Kasumi-1 (cell line): ENCODE results near the gene PDCD1.

Source experiments
- DNase-seq, 2 experiments: peaks; one replicate each; lab custom pipeline; 2025; lab: John Stamatoyannopoulos, UW

Gene PDCD1

DNA sequence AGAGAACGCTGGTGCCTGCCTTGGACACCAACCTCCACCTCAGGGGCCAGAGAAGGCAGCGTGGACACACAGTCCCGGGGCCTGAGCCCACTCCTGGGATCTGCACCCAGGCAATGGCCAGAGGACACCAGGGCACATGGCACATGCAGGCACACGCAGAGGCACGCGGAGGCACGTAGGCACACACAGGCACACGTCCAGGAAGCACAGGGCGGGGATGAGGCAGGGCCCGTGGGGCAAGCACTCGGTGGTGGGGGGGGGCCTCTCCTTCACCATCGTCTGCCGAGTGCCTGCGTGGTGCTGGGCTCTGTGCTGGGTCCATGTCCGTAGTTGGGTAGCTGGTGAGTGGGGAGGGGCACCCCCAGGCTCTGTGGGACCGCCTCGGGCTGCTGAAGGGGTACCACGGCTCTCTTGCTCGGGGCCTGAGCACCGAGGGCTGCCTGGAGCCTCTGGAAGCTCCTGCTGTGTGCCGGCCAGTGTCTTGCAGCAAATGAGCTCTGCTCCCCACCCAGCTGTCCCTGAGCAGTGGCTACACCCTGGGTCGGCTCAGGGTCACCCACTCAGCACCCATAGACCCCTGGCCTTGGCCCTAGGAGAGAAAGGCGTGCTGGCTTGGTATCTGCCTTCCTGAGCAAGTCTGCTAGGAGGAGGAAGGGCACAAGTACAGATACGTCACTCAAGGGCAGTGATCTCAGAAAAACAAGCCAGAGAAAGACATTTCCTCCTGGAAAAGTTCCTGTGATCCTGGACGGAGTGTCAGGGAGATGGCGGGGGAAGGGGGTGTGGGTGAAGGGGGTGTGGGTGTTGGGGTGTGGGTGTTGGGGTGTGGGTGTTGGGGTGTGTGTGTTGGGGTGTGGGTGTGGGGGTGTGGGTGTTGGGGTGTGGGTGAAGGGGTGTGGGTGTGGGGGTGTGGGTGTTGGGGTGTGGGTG lies 37.3 kb upstream of the PDCD1 start:
- DNase-seq, result no peak

DNA sequence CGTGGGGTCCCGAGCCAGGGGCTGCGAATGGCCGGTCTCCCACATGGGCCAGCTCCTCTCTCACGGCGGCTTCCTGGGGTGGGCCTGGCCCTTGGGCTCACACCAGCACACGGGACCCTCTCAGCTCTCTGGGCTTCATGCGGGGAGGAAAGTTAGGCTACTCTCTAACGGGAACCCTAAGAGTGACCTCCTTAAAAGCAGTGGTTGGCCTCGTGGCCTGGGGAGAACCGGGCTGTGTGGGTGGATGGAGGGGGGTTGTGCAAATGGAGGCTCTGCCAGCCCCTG lies 36.7 kb upstream of the PDCD1 start:
- no peak for DNase-seq

DNA sequence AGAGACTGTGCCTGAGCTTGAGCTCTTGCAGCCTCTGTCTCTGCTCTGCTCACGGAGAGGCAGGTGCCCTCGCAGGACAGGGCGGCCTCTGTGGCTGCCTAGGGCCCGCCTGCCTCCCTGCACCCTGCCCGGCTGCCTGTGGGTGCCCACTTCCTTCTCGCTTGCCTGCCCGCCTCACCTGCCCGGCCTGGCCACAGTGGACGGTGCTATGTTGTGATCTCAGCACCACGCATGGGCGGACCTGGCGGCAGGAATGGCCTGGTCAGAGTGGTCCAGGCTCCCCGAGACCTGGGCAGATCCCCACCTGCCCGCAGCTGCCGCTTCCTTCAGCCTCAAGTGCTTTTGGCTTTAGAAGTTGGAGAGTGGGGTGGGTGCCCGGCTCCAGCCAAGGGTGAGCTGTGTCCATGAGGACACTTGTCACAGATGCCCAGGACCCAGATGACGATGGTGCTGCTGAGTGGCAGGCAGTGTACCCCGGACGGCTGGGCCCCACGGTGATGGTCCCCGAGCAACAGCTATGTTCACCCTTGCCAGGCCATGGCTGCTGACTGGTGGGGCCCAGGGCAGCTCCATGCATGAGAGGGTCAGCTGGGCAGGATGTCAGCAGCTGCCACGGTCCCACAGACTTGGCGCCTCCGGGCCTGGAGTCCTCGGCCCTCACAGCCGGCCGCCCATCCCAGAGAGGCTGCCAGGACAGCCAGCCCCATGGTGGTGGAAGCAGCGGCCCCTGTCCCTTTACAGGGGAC lies 36.2 kb upstream of the PDCD1 start:
- DNase-seq, result no peak

DNA sequence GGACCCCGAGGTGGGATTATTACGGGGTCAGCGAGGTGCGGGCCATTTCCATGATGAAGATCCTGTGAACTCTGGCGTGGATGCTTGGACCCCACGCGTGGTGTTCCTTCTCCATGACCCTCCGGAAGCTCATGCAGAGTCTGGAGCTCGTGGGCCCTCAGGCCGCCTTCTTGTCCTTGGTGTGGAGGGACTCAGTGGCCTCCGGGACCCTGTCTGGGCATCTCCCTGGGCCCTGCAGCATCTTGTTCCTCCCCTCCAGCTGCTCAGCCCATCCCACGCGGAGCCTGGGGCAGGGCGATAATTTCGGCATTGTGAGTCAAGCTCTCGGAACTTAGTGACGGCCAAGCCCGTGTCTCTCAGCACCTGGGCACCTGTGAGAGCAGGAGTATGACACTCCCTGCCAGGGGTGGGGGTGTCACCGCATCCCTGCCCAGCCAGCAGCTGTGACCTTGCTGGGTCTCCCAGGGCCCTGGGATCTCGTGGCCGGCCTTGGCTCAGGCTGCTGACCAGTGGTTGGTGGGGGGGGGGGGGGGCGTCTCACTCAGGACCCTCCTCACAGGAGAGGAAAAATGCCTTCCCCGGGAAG lies 35.5 kb upstream of the PDCD1 start:
- DNase-seq, result no peak

DNA sequence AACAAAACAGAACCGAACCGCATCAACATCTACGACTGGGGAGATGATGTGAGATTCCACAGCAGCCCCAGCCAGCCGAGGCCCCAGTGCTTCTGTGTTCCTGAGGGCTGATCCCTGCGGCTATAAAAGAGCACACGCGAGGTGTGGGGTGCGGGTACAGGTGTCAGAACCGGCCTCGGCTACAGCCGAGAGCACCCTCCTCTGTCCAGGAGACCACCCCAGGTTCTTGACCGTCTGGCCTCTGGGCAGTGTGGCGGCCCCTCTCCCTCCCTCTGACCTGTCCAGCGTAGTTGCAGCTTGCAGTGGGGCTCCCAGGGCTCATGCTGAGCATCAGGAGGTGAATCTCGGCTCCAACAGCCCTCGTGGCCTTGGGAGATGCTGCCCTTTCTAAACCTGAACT lies 34.6 kb upstream of the PDCD1 start:
- DNase-seq, result no peak

DNA sequence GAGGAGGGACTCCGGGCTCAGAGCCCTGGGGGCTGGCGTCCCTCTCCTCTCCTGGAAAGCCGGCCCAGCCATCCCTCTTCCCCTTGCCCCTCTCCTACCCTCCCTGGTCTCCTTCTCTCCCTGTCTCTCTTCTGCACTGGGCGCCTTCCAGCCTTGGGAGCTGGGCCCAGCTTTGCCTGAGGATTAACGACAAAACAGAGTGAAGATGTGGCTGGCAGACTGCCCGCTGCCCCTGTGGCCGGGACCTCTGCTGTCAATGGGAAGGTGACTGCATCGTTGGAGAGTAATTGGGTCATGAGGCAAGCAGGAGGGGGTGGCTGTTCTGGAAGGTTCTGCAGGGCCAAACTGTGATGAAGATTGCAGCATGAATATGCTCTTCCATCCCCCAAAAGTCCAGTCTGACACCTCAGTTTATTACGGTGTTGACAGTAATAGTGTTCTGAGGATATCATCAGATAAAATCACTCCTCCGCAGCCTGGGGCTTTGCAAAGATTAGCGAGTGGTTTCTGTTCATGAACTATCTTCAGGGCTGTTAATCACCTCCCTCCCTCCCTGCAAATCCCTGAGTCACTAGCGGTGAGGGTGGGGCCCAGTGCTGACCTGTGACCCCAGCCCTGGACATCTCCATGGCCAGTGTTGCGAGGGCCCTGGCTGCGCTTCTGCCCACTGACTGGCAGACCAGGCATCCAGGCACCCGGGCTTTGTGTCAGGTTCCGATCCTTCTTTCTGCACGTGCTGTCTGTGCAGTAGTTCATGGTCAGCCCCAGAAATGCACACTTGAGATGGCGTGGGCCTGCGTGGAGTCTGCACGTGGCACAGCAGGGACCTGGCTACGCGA lies 33.8 kb upstream of the PDCD1 start:
- no peak for DNase-seq

DNA sequence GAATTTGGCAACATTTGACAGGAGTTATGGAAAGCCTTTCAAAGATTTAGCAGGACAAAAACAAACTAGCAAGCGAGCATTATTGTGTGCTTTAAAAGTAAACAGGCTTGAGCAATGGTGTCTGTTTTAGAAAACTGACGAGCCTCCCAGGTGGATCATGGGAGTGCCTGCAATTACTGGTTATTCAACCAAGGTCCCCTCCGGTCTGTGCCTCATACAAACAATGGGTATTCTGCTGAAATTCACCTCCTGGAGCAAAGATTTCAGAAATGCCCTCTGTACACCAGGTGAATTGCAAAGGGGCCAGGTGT lies 33.2 kb upstream of the PDCD1 start:
- DNase-seq, result no peak

DNA sequence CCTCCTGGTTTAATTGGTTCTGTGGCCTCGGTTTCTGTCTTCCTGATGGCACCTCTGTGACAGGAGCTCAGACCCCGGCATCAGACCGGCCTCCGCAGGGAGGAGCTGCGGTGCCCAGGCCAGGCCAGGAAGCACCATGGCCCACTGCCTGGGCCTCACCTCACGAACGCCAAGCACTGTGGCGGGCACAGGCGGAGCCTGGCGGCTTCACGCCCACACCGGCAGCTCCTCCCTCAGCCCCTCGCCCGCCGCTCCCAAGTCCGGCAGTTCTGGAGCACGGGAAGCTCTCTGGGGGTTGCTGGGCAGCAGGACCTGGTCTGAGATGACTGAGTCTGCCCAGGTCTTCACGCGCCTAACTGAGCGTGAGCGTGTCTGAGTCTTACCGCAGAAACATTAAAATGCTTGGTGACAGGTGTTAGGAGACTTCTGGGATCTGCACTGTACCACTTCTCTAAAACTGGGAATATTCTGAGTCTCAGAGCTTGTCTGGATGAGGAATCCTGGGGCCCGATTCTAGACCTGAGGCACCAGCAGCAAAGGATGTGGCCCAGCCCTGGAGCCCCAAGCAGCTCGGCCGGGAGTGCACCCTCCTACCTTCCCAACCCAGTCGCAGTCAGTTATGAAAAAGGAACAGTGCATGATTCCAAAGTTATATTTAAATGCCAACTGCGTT lies 32.8 kb upstream of the PDCD1 start:
- no peak for DNase-seq

DNA sequence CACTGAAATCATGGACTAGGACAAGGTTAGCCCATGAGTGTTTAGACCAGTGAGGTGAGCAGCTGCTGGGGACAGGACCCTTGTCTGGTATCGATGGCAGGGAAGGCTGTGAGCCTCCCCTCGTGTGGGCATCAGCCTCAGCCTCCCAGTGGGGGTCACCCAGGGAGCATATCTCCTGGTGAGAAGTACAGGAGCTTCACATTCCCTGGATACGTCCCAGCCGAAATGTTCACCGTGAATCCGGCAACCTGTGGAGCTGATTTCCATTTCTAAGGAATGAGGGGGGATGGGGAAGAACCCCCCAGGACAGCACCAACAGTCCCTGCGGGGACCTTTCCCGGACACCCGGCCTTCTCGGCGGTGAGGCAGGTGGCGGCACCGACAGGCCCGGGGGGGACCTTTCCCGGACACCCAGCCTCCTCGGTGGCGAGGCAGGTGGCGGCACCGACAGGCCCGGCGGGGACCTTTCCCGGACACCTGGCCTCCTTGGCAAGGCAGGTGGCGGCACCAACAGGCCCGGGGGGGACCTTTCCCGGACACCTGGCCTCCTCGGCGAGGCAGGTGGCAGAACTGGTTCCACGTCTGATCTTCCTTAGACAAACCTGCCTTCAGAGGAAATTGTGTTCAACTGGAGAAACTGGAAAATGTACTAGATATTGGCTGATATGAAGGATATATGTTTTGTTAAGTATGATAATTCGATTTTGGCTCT lies 32.0 kb upstream of the PDCD1 start:
- no peak for DNase-seq

DNA sequence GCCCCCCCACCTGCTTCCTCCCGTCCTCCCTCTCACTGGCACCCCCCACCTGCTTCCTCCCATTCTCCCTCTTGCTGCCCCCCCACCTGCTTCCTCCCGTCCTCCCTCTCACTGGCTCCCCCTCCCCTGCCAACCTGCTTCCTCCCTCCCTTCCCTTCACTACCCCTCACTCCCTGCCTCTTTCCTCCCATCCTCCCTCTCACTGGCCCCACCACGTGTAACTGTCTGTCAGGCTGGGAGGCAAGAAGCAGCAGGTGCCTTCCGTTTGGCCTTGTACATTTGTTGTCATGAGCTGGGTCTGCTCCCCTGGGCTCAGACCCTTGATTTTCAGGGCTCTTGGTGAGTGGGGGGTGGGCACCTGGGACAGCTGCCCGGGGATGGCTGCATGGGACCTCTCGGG lies 29.9 kb upstream of the PDCD1 start:
- DNase-seq, result peak; percentile 16 to 23

DNA sequence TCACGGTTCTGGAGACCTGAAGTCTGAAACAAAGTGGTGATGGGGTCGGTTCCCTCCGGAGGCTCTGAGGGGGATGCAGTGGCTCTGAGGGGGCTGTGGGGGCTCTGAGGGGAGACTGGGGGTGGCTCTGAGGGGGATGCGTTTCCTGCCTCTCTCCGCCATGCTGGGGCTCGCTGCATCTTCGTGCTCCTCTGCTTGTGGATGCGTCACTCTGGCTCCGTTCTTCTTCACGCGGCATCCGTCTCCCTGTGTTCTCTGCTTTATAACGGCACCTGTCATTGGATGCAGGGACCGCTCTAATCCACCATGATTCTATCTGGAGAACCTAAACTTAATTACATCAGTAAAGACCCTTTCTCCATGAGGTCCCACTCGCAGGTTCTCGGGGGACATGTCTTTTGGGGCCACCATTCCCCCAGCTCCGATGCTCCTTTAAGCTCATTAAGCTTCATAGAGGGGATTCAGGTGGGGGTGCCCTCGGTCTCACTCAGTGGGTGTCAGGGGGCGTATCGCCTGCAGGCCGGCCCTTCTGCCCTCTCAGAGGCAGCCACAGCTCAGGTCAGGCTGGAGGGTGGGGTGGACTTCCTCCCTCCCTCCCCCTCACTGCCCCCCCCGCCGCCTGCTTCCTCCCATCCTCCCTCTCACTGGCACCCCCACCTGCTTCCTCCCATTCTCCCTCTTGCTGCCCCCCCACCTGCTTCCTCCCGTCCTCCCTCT lies 29.3 kb upstream of the PDCD1 start:
- DNase-seq, result no peak

DNA sequence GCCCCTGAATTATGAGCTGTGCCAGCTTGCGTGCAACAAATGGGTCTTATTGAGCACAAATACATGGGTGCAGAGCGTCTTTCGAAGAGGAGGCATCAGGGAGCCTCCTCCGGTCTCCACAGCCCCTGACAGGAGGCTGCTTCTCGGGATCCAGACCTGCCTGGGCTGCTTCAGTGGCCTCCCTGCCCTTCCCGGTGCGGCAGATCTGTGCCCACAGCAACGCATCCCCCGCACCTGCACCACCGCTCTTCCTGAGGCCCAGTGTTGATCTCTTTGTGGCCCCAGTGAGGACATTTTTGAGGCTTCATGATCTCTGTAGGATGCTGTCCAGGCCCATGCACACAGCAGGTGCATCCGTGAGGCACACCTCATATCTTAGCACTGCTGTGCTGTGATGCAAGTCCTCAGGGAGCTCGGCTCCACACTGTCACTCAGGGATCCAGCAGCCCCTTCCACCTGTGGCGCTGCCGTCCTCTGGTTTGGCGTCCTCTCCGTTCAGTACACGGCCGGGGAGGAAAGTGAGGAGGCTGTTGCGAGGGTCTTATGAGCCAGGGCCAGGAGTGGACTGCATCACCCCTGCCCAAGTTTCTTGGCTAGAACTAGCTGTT lies 28.2 kb upstream of the PDCD1 start:
- no peak for DNase-seq

DNA sequence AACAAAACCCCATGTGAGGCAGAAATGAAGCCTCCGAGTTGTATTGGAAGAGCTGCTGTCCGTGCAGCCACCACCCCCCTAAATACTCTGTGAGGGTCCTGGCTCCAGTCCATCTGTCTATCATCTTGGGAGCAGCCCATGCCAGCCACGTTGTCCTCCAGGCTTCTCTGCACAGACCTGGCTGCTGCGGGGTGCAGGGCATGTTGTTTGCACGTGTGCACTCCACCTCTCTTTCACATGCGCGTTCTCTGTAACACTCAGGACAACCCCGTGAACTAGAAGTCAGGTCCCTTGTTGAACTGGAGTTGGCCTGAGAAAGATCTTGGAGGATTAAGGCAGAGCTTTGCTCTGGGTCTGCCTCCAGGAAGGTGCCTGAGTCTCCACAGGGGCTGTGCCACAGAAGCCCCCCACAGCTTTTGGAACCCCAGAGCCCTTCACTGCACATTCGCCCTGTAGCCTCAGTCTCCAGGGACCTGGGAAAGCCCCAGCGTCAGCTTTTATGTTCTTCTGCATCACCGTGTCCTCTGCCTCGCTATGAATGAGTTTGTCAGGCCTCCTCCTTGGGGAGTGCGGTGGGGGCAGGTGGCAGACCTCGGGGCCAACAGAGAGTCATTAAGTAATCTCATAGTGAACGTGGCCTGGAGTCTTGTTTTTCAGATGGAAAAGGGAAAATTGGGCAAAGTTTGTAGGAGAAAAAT lies 27.4 kb upstream of the PDCD1 start:
- DNase-seq, result no peak

DNA sequence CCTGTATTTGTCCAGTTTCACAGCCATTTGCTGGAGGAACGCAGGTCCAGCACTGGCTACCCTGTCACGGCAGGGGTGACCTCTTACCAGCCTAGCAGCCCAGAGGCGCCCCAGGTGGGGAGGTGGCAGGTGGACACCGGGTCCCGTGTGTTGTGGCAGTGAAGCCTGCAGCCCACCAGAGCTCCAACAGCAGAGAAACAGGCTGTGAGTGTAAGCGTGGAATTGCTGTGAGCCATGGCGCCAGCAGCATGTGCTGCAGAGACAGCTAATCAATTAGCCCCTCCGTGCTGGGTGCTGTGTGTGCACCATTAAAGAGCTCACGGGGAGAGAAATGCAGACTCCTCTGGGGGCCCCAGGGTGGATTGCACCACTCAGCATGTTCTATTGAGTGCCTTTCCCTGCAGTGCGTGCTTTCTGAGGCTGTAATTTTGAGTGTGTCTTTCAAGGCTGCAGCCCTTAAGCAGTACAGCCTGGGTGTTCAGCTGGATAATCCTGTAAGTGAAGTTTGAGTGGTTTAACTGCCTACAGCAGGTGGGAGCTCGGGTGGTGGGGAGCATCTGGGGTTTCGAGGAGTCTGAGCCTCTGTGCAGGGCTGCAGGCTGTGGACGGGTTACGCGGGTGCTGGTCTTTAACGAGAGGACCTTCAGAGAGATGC lies 26.7 kb upstream of the PDCD1 start:
- no peak for DNase-seq

DNA sequence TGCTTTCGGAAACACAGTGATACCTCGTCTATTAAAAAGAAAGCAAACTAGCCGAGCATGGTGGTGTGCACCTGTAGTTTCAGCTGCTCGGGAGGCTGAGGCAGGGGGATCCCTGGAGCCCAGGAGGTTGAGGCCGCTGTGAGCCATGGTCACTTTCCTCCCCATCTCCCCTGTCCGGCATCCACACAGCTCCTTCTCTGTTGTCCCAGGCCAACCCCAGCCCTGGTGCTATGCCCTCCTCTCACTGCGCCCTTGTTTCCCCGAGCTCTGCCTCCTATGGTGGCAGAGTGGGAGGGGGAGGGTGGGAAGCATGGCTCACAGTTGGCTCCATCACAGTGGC lies 26.2 kb upstream of the PDCD1 start:
- no peak for DNase-seq

DNA sequence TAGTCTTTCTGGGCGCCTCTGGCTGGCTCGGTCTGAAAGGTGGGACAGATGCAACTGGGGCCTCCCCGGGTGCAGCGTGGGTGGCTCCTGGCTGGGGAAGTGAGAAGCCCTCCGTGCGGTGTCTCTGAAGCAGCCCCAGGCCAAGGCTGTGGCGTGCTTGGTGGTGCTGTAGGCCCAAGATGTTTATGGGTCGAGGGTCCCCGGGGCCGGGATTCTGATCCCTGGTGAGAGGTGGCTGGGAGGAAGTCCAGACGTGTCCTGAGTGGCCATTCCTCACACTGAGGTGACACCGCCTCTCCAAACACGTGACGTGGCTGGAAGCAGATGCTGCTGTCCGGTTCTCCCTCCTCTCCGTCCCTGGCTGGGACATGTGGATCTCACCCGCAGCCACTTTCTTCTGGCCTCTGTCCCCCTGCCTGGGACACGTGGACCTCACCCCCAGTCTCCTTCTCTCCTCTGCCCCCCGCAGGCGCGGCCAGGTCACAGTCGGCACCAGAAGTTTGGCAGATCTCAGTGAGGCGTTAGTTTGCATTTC lies 23.5 kb upstream of the PDCD1 start:
- DNase-seq, result peak; percentile 42 to 50

DNA sequence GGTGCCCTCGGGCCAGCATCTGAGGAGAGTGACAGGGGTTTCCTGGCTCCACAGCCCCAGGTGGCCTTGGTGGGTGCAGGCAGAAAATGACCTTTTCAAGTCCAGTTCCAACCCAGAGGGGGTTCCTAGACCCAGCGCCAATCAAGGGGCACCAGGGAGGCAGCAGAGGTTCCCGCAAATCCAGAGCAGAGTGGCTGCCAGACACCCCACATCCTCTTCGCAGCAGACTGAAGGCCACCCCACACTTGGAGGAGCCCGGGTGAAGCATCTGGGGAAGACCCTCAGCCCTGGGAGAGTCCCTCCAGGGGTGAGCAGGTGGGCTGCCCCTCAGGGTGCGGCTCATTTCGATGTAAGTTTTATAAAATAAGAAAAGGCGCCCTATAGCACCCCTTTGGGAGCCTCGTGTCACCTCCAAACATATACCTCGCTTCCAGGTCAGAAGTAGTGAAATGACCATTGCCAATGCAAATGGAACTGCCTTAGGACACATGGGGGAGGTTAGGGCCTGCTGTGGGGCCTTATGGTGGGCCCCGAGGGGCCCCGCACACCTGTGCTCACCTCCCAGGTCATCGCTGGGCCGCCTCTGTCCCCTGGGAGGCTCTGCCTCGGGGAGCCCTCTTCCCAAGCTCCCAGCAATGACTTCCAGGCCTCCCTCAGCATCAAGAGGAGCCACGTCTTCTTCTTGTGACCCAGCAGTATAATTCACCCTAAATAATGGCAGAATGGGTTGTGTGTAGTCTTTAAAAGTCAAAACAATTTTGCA lies 21.8 kb upstream of the PDCD1 start:
- no peak for DNase-seq

DNA sequence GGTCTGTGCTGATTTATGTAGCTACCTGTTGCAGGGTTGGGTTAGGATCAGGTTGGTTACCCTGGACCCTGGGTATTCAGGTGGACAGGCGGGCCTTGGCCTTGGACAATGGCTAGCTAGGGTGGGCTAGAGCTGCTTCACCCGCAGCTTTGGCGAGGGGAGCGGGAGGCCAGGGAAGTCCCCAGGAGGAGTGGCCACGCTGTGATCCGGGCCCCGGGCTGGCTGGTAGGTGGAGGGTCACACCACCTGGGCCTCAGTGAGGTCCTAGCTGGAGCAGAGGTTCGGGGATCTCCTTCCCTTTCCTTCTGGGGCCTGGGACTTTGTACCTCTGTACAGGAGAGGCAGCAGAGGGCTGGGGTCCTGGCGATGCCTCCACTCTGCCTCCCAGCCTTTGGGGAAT lies 20.6 kb upstream of the PDCD1 start:
- DNase-seq, result no peak
